Mucosa of rectum (tissue), 2 donors: ENCODE results near the gene MAB21L3.

Experiments used
- H3K27ac ChIP-seq, 2 donors: one replicate each; pipeline ENCODE4 v1.7.0; 2013; ENCODE audit warnings: inconsistent platforms in 2 of 2, low read depth in 2 of 2, low read length in 2 of 2
- H3K27me3 ChIP-seq, 2 donors: one replicate each; pipeline ENCODE4 v1.7.0; 2013; ENCODE audit warnings: low read length in 2 of 2; ENCODE audit not compliant: control insufficient read depth in 2 of 2, insufficient read depth in 2 of 2
- H3K36me3 ChIP-seq, 2 donors: one replicate each; pipeline ENCODE4 v1.7.0; 2013; ENCODE audit warnings: low read length in 2 of 2; ENCODE audit not compliant: control insufficient read depth in 2 of 2, insufficient read depth in 2 of 2
- H3K4me1 ChIP-seq, 2 donors: one replicate each; pipeline ENCODE4 v1.7.0; 2013; ENCODE audit warnings: low read length in 2 of 2, mild to moderate bottlenecking in 1 of 2; ENCODE audit not compliant: control insufficient read depth in 2 of 2, insufficient read depth in 2 of 2
- H3K4me3 ChIP-seq, 2 donors: one replicate each; pipeline ENCODE4 v1.7.0; 2013; ENCODE audit warnings: low read length in 2 of 2
- H3K9ac ChIP-seq, 2 donors: one replicate each; pipeline ENCODE4 v1.7.0; 2013; ENCODE audit warnings: low read length in 2 of 2, low read depth in 1 of 2, mild to moderate bottlenecking in 1 of 2
- H3K9me3 ChIP-seq, 2 donors: one replicate each; pipeline ENCODE4 v1.7.0; 2013; ENCODE audit warnings: low read length in 2 of 2; ENCODE audit not compliant: control insufficient read depth in 2 of 2
- donor health status: healthy.
- donor health status: Normal muscosa, but diverticular disease.

MAB21L3 gene

DNA sequence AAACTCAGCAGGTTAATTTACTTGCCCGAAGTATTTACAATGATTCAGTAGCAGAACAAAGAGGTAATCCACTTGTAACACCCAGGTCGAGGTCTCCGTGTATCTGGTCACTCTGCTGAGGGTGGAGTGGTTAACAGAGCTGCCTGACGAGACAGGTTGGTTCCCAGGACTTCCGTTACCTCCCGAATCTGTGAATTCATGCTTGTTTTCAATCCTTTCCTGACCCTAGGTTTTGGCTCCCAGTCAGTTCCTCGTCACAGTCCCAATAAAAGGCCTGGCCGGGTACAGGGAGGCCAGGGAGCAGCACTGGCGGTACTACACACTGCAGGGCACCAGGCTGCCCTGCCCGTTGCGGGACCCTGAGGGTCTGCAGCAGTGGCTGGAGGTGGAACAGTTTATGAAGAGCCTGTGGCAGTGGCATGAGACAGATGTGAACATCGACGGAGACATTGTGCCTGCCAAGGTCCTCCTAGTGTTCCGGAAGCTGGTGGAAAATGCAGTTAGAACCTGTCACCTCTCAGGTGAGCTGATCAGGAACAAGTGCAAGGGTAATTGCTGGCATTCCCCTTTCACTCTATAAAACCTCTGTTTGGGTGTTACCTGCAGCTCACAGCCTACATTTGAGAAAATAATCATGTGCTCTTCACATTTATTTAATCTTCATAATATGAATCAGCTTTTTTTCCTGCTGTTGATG lies 12.8 kb downstream of the MAB21L3 start:
- Histone ChIP-seq H3K27me3 (no peaks in the 10 kb centered on the region), H3K36me3 (peaks cover 0 to 5% of the 10 kb centered on the region in 2 donors), H3K27ac (peak overlapping the region; percentile 94 to 98), H3K4me1 (peaks cover 7 to 19% of the 10 kb centered on the region in 2 donors), H3K9ac (peak overlapping the region; percentile 5 to 72), H3K4me3 (peak overlapping the region; percentile 59 to 62), H3K9me3 (no peaks in the 10 kb centered on the region)

DNA sequence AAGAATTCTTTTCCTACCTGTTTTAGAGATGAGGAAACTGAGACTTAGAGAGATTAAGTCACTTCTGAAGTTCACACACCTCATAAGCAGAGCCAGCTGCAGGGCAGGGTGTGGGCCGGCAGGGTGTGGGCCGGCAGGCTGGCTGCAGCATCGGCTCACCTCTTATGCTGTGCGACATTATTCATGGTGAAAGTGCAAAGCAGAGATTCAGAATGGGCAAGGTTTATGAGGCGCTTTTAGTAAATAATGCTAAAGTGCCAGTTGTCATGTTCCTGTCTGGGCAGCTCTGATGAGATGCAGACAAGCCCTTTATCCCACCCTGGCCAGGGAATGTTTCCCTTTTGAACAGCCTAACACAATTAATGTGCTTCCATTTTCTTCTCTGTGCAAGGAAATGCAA lies 14.6 kb downstream of the MAB21L3 start:
- Histone ChIP-seq H3K27ac (peak overlapping the region; percentile 35 to 57), H3K4me1 (peaks cover 7 to 19% of the 10 kb centered on the region in 2 donors), H3K4me3 (no peak overlapping the region), H3K9me3 (no peaks in the 10 kb centered on the region), H3K9ac (no peak overlapping the region), H3K36me3 (peaks cover 4 to 5% of the 10 kb centered on the region in 2 donors), H3K27me3 (no peaks in the 10 kb centered on the region)

DNA sequence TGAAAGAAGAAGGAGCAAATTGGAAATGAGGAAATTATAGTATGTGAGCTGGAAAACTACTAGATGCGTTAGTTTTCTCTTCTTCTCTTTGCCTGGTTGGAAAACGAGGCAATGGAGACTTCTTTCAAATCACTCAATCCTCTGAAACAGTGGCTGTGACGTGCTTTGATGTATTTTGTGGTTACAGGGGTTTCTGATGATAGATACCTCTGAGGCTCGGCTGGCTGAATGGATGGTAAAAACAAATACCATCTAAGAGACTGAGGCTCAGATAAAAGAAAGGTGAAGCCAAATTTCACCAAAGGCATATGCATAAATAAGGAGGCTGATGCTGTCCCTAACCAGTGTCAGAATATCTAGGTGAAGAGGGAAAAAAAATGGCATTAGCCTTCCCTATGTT lies 15.1 kb downstream of the MAB21L3 start:
- Histone ChIP-seq H3K27ac (peak overlapping the region; percentile 35 to 49), H3K9me3 (no peaks in the 10 kb centered on the region), H3K9ac (no peak overlapping the region), H3K27me3 (no peaks in the 10 kb centered on the region), H3K36me3 (peaks cover 4 to 5% of the 10 kb centered on the region in 2 donors), H3K4me3 (no peak overlapping the region), H3K4me1 (peaks cover 7 to 19% of the 10 kb centered on the region in 2 donors)

DNA sequence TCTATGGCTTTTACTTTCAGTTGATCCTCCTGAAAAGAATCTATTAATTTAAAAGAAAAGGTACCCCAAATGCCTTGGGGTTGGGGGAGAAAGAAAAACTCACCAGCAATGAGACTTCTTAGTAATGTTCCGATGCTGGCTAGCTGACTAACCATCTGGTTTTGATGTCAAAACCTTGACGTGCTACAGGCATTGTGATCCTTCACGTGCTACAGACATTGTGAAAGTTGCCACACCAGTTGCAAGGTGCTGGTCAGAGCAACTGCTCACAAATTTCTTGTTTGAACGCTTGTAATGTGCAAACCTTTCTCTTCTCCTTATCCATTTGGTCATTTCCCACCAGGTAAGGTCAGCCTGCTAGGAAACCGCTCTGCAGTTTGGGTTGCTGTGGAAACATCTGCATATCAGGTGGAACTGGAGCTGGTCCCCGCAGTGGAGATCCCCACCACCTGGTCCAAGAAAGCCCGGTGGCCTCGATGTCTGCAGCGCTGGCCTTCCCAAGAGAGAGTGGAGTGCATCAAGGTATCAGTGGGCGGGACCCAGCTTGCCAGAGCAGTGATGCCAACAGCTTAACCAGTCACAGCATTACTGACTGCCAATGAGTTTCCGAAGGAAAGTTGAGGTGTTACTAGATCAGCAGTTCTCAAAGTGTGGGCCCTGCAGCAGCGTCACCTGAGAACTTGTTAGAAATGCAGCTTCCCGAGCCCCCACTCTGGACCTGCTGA lies 16.1 kb downstream of the MAB21L3 start:
- H3K9ac ChIP-seq, result no peak overlapping the region
- no peaks in the 10 kb centered on the region for H3K27me3 ChIP-seq
- H3K4me3 ChIP-seq, result no peak overlapping the region
- H3K36me3 ChIP-seq, result peaks cover 4 to 5% of the 10 kb centered on the region in 2 donors
- peaks cover 7 to 19% of the 10 kb centered on the region in 2 donors for H3K4me1 ChIP-seq
- H3K27ac ChIP-seq, result no peak overlapping the region
- no peaks in the 10 kb centered on the region for H3K9me3 ChIP-seq

DNA sequence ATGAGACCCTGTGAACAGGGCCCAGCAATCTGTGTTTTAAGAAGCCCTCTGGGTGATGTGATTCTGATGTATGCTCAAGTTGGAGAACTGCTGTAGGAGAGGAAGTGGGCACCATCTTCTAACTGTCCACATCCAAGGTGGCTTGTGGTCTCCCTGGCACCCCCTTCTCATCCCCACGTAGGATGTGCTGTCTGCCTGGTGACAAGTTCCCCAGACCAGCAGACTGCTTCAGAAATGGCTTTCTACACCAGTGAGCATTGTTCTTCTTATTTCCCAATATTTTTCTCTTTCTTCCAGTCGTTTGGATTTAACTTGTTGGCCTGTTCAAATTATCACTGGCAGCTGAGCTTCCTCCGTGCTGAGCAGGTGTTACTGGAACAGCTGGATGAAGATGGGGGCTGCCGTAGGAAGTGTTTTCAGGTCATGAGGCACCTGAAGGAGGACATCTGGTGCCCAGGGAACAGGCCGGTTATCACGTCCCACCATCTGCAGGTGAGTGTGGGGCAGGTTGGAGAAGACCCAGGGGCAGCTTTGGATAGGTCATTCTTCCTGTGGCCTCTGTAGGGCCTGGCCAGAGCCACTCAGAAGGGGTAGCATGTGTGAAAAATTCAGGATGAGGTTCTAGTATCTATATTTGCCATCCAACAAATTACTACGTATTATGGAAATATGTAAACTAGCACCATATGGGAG lies 16.8 kb downstream of the MAB21L3 start:
- Histone ChIP-seq H3K9me3 (no peaks in the 10 kb centered on the region), H3K27ac (no peak overlapping the region), H3K27me3 (no peaks in the 10 kb centered on the region), H3K4me1 (peaks cover 3 to 17% of the 10 kb centered on the region in 2 donors), H3K36me3 (peaks cover 4 to 5% of the 10 kb centered on the region in 2 donors), H3K4me3 (no peak overlapping the region), H3K9ac (no peak overlapping the region)

DNA sequence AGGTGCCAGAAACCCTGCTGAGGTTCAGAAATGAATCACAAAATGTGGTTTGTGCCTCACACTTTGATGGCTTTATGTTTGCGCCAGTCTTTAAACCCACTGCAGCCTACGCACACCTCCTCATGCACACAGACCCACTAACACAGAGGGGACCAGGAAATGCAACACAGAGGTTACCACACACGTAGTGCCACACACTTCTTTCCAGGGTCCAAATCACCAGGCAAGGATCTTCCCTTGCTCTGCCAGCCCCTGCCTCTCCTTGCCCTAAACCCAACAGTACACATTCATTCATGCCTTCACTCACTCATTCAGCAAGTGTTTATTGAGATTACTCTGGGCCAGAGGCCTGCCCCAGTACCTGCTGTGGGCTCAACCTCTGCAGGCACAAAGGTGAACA lies 17.5 kb downstream of the MAB21L3 start:
- Histone ChIP-seq H3K4me3 (no peak overlapping the region), H3K9me3 (no peaks in the 10 kb centered on the region), H3K27ac (no peak overlapping the region), H3K4me1 (peaks cover 3 to 10% of the 10 kb centered on the region in 2 donors), H3K36me3 (peaks cover 5 to 7% of the 10 kb centered on the region in 2 donors), H3K9ac (no peak overlapping the region), H3K27me3 (no peaks in the 10 kb centered on the region)

DNA sequence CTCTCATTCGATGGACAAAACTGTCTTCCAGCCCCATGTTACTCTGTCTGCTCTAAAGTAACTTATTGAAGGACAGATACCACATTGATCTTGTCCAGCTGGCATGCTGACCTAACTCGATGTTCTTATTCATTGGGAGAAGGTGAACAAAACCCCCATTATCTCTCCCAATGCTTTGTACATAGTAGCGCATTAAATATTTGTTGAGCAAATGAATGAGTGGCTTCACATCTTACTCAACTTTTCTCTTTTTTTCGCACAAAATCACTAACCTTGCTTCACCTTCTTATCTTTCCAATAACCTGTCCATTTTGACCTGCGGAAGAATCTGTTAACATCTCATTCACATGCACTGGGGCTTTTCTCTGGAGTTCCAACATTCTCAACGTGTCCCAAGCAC lies 18.3 kb downstream of the MAB21L3 start:
- no peaks in the 10 kb centered on the region for H3K9me3 ChIP-seq
- H3K36me3 ChIP-seq, result peaks cover 5 to 8% of the 10 kb centered on the region in 2 donors
- no peak overlapping the region for H3K9ac ChIP-seq
- H3K4me1 ChIP-seq, result peaks cover 3% of the 10 kb centered on the region in 2 donors
- H3K4me3 ChIP-seq, result no peak overlapping the region
- H3K27me3 ChIP-seq, result no peaks in the 10 kb centered on the region
- H3K27ac ChIP-seq, result no peak overlapping the region

DNA sequence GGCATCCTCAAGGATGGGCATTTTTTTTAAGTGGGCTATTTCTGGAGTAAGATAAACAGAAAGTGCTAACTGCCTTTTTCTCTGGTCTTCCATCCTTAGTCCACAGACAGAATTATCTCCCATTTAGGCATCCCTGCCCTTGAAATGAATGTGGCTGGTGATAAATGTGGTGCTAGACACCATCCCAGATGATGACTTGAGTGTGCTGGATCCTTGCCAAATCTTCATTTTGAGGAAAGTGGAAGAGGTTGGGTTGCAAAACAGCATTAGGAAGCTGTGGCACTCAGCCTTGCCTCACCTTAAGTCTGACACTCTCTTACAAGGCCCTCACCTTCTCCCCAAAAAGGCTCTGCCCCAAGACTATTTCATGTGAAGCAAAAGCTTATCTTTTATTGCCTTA lies 19.2 kb downstream of the MAB21L3 start:
- H3K9ac ChIP-seq, result no peak overlapping the region
- H3K36me3 ChIP-seq, result peaks cover 5 to 8% of the 10 kb centered on the region in 2 donors
- H3K9me3 ChIP-seq, result no peaks in the 10 kb centered on the region
- no peaks in the 10 kb centered on the region for H3K27me3 ChIP-seq
- no peak overlapping the region for H3K27ac ChIP-seq
- H3K4me1 ChIP-seq, result peaks cover 0 to 3% of the 10 kb centered on the region in 2 donors
- H3K4me3 ChIP-seq, result no peak overlapping the region

DNA sequence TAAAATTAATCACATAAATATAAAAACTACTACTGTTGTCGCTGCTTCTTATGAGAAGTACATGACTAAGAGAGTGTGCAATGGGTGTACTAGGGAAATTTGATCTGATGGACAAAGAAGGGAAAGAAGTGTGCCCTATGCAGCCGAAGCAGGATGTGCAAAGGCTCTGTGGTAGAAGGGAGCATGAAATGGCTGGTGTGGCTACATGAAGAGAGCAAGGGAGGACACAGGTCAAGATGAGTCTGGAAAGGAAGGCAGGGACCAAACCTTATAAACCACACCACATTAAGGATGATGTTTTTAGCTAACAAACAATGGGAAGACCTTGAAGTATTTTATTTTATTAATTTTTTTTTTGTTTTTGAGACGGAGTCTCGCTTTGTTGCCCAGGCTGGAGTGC lies 20.0 kb downstream of the MAB21L3 start:
- H3K36me3 ChIP-seq, result peaks cover 5 to 8% of the 10 kb centered on the region in 2 donors
- no peak overlapping the region for H3K27ac ChIP-seq
- no peak overlapping the region for H3K9ac ChIP-seq
- no peak overlapping the region for H3K4me3 ChIP-seq
- no peaks in the 10 kb centered on the region for H3K27me3 ChIP-seq
- no peaks in the 10 kb centered on the region for H3K9me3 ChIP-seq
- H3K4me1 ChIP-seq, result peaks cover 0 to 2% of the 10 kb centered on the region in 2 donors
